GM19351 (cell line): ENCODE measurements around the gene MORF4L1.
"Not testable (repeated sequence)": the region's sequence is repeated elsewhere in the genome, so short reads cannot be mapped to it uniquely, and the experiment has no call there.

Experiments used
- ATAC-seq: cut with Tn5 transposase; IDR thresholded peaks from one replicate; pipeline ENCODE4 v1.9.1; 2021; ENCODE audit warnings: mild to moderate bottlenecking, moderate library complexity; ENCODE audit not compliant: unreplicated experiment

Gene MORF4L1

GRCh38 chr15:78872155-78872971 is at the start of gene MORF4L1:
TSS of gene MORF4L1 (plus strand) at chr15:78872890. CDS start at chr15:78873018, 128 bp downstream.
- ATAC-seq, result peak; percentile 78

- no peak for ATAC-seq
Observed at GRCh38 chr15:78828920-78829319, 43.8 kb upstream of the MORF4L1 start.

GRCh38 chr15:78830514-78831228 is 42.0 kb upstream of the MORF4L1 start:
- no peak for ATAC-seq

- ATAC-seq, result no peak
Observed at GRCh38 chr15:78831229-78832207, 41.2 kb upstream of the MORF4L1 start.

- no peak for ATAC-seq
Observed at GRCh38 chr15:78836333-78836732, 36.4 kb upstream of the MORF4L1 start.

GRCh38 chr15:78837131-78837530 is 35.6 kb upstream of the MORF4L1 start:
- no peak for ATAC-seq

- ATAC-seq, result no peak
Observed at GRCh38 chr15:78837543-78837942, 35.1 kb upstream of the MORF4L1 start.

- no peak for ATAC-seq
Observed at GRCh38 chr15:78838489-78838888, 34.2 kb upstream of the MORF4L1 start.

GRCh38 chr15:78839151-78839550 is 33.5 kb upstream of the MORF4L1 start:
- ATAC-seq, result not testable (repeated sequence)

GRCh38 chr15:78840661-78841375 is 31.9 kb upstream of the MORF4L1 start:
- peak; percentile 51 for ATAC-seq

- no peak for ATAC-seq
Observed at GRCh38 chr15:78841376-78841706, 31.3 kb upstream of the MORF4L1 start.

GRCh38 chr15:78841891-78842290 is 30.8 kb upstream of the MORF4L1 start:
- ATAC-seq, result no peak

GRCh38 chr15:78842519-78842918 is 30.2 kb upstream of the MORF4L1 start:
- no peak for ATAC-seq

GRCh38 chr15:78846906-78847305 is 25.8 kb upstream of the MORF4L1 start:
- ATAC-seq, result not testable (repeated sequence)

- ATAC-seq, result not testable (repeated sequence)
Observed at GRCh38 chr15:78847387-78847906, 25.2 kb upstream of the MORF4L1 start.

- no peak for ATAC-seq
Observed at GRCh38 chr15:78850352-78850751, 22.3 kb upstream of the MORF4L1 start.

- ATAC-seq, result no peak
Observed at GRCh38 chr15:78850941-78851755, 21.5 kb upstream of the MORF4L1 start.

GRCh38 chr15:78853500-78853899 is 19.2 kb upstream of the MORF4L1 start:
- ATAC-seq, result no peak

GRCh38 chr15:78854833-78855372 is 17.8 kb upstream of the MORF4L1 start:
- ATAC-seq, result no peak
